GM19467 (cell line): ENCODE measurements around the gene SLC51B.
"Not testable (repeated sequence)": the region's sequence is repeated elsewhere in the genome, so short reads cannot be mapped to it uniquely, and the experiment has no call there.

Experiments used
- ATAC-seq: cut with Tn5 transposase; IDR thresholded peaks from one replicate; pipeline ENCODE4 v1.9.1; 2021; ENCODE audit warnings: mild to moderate bottlenecking, moderate library complexity; ENCODE audit not compliant: unreplicated experiment

Gene SLC51B

DNA sequence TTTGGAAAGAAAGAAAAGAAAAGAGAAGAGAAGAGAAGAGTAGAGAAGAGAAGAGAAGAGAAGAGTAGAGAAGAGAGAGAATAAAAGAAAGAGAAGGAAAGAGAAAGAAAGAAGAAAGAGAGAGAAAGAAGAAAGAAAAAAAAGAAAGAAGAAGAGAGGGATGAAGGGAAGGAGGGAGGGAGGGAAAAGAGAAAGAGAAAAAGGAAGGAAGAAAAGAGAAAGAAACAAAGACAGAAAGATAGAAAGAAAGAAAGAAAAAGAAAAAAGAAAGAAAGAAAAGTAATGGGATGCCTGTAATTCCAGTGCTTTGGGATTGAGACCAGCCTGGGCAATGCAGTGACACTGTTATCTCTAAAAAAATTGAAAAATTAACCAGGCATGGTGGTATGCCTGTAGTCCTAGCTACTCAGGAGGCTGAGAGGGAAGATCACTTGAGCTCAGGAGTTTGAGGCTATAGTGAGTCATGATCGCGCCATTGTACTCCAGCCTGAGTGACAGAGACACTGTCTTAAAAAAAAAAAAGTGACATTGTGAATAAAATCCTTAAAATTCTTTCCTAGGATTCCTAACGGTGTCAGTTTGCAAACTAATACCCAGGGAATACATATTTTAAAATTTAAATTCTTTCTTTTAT, 20.9 kb downstream of the SLC51B start:
- ATAC-seq, result no peak

DNA sequence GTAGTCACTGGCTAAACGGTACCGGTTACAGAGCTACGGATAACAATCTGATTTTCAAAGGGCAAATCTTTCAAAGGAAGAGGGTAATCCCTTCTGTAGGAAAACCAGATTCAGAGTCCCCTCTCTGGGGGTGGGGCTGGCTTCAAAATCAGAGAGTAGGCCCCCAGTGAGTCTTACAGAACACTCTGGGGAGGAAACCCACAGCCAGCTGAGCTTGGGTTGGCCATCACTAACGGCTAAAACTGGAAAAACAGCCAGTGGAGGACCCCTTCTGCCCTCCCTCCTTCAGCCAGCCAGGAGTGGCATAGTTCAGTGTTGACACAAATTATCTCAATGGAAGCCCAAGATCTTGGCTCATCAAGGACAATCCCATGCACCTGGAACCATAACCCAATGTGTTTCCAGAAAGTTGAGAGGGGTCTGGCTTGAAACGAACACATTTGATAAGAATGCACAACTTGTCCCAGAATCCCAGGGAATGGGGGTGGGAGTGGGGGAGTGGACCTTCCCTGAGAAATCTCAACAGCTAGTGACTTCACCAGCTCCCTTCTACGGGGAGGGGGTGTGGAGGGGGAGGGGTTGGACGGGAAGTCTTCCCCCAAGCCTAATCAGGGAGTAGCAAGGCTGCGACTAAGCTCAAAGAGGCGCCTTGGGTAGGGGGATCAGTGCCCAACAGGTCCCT, 21.6 kb downstream of the SLC51B start:
- no peak for ATAC-seq

DNA sequence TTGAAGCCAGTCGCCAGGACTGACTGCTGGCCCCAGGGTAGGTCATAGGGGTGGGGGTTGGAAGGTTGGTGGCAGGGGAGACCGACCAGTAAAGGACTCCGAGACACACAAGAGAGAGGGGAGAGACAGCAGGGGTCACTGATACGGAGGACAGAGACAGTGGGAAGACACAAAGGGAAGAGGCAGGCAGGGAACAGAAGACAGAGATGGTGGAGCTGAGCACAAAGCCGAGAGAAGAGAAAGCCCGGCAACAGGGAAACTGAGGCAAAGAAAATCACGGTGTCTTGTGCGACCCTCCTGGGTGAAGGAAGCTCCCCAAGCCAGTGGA, 22.1 kb downstream of the SLC51B start:
- no peak for ATAC-seq

DNA sequence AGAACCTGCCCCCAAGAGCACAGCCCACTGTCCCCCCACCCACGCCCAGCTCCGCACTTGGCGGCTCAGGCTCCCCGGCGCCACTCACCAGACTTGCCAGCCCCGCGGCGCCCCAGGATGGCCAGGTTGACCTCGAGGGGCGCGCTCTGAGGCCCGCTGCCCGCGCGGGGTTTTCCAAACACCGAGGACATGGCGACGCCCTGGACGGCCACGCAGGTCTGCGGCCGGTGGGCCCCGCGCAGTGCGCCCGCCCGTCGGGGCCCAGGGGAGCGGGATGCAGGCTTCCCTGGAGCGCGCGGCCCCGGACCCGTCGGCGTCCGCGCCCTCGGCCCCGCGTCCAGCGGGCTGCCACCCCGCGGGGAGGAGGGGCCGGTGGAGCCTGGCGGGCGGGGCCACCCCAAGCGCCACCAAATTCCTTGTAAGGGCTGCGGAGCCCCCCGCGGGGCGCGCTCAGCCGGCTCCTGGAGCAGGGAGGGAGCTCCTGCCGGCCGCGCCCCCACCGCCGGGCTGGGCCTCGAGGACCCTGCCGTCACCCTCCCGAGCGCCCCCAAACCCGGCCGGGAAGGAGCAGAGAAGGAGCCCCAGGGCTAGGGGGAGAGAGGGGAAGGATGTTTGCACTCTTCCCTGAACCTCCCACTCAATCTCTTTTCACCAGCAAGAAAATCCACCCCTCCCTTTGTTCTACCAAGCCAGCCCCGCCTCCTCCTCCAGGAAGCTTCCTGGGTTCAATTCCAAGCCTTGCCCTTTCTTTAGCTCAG, 22.6 kb downstream of the SLC51B start, which contains the start of gene RASL12:
RASL12 (minus strand) TSS at position 347 of the 758 bp plus-strand sequence; CDS start at position 191, 156 bp downstream.
- ATAC-seq, result no peak

DNA sequence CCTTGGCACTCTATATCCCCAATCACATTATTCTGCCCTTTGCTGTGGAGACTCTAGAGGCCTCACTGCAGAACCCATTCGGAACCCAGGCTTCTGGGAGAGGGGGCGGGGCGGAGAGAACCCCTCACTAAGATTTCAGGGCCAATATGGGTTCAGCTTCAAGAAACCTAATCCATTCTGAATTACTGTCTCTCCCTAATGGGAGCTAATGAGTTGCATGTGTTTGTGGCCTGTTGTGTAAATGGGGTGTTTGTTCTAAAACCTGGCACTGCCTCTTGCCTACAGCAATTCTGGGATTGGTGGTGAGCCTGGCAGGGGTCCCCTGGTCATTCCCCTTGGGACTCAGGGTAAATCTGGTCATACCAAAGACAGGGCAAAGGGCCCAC, 23.2 kb downstream of the SLC51B start:
- no peak for ATAC-seq

DNA sequence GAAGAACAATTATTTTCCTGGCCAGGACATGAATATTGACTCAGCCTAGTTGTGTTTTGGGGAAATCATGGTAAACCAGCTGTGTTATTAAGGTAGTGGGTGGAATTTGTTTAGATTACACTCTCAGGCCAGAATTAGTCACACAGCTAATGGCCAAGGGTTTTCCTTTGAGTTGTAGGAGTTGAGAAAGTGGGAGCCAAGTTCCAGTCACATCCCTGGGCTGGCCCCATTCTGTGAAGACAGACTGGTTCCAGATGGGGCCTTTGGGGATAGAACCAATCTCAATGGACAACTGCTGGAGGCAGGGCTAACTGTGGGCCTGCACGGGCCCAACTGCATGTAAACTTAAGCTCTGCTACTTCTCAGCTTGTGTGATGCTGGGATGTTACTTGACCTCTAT, 24.0 kb downstream of the SLC51B start:
- ATAC-seq, result no peak

DNA sequence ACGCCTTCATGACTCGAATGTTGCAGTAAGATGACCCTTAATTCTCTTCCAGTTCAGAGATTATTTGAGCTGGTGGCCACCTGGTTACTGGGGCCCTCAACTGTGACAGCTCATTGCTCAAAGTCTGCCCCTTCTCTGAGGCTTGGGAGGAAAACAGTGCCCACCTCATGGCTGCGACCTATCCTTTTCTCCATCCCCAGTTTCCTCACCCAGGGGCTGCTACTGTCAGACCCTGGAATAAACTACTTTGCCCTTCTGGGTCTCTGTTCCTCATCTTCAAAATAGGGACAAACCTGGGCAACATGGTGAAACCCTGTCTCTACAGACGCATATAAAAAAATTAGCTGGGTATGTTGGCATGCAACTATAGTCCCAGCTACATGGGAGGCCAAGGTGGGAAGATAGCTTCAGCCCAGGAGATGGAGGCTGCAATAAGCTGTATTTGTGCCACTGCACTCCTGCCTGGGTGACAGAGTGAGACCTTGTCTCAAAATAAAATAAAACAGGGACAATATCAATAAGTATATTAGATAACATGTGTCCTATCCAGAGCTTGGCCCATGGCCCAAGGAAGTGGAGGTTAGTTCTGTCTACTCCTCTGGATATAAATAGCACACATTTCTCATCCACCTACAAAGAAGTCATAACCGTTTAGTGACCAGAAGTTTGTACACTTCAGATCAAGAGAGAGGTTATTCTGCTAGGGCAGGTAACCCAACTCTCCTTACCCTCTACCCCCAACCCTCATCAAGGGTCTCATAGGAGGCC, 24.8 kb downstream of the SLC51B start:
- ATAC-seq, result no peak

DNA sequence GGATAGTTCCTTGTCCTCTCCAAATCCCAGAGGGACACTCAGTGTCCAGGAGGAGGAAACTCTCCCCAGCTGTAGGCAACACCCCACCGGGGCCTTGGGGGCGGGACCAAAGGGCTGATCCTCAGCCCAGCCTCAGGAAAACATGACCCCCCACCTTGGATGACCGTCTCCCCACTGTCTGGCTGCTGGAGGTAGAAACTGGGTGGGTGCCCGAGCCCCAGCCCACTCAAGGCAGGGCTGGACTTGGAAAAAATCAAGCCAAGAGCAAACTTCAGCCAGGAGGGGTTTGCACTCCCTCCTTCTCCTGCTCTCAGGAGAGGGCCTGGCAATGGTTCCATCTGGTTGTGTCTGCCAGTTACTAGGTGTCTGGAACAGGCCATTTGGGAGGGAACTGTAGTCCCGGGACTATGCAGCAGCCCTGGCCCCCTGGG, 26.2 kb downstream of the SLC51B start:
- ATAC-seq, result no peak

DNA sequence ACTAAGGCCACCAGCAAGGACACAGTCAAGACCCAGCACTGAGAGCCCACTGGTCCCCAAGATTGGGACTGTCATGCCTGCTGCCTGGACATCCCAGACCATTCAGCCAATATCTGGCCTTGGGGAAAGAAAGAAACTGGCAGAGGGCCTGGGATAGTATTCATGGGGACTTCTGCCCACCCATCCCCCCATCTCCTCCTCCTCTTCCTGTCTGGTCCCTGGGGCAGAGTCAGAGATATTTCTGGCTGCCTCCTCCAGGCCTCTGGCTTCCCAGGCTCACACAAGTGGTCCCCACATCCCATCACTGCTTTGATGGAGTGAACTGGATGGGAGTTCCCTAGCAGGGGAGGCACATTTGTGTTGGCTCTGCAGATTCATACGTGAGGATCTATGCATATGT, 26.8 kb downstream of the SLC51B start:
- ATAC-seq, result no peak

DNA sequence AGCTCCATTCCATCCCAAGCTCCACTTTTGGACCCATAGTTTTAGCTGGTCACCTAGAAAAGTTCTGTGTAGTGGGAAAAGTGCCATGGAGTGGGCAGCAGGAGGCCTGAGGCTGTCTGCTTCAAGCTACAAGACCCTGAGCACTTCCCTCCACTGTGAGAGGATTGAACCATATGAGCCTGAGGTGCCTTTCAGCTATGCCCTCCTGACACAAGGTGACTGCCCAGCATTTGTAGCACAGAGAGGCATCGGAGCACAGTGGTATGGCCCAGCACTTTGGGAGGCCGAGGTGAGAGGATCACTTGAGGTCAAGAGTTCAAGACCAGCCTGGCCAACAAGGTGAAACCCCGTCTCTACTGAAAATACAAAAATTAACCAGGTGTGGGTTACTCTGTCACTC, 27.4 kb downstream of the SLC51B start:
- ATAC-seq, result no peak

DNA sequence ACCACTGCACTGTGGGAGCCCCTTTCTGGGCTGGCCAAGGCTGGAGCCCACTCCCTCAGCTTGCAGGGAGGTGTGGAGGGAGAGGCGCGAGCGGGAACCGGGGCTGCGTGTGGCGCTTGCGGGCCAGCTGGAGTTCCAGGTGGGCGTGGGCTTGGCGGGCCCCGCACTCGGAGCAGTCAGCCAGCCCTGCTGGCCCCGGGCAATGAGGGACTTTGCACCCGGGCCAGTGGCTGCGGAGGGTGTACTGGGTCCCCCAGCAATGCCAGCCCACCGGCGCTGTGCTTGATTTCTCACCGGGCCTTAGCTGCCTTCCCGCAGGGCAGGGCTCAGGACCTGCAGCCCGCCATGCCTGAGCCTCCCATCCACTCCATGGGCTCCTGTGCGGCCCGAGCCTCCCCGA, 29.8 kb downstream of the SLC51B start:
- not testable (repeated sequence) for ATAC-seq

DNA sequence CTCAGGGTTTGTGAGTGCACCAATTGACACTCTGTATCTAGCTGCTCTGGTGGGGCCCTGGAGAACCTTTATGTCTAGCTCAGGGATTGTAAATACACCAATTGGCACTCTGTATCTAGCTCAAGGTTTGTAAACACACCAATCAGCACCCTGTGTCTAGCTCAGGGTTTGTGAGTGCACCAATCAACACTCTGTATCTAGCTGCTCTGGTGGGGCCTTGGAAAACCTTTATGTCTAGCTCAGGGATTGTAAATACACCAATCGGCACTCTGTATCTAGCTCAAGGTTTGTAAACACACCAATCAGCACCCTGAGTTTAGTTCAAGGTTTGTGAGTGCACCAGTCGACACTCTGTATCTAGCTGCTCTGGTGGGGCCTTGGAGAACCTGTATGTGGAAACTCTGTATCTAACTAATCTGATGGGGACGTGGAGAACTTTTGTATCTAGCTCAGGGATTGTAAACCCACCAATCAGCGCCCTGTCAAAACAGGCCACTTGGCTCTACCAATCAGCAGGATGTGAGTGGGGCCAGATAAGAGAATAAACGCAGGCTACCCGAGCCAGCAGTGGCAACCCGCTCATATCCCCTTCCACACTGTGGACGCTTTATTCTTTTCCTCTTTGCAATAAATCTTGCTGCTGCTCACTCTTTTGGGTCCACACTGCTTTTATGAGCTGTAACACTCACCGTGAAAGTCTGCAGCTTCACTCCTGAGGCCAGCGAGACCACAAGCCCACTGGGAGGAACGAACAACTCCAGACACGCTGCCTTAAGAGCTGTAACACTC, 30.6 kb downstream of the SLC51B start:
- not testable (repeated sequence) for ATAC-seq

DNA sequence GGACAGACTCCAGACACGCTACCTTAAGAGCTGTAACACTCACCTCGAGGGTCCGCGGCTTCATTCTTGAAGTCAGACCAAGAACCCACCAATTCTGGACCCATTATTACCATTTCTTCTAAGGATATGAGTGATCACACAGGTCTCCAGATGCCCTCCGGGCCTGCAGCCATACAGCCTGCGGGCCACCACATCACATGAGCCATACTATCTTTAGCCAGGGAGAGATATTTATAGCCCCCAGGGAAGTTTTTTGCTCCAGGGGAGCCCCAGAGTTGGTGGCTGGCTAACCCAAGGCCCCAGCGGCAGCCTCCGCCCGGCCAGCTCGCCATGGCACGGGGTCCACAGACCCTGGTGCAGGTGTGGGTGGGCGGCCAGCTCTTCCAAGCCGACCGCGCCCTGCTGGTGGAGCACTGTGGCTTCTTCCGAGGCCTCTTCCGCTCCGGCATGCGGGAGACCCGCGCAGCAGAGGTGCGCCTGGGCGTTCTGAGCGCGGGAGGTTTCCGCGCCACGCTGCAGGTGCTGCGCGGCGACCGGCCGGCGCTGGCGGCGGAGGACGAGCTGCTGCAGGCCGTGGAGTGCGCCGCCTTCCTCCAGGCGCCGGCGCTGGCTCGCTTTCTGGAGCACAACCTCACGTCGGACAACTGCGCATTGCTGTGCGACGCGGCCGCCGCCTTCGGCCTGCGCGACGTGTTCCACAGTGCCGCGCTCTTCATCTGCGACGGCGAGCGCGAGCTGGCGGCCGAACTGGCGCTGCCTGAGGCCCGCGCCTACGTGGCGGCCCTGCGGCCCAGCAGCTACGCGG, 31.5 kb downstream of the SLC51B start, which contains the start of gene KBTBD13:
KBTBD13 (plus strand) TSS at position 261 of the 805 bp plus-strand sequence; CDS start at position 331, 70 bp downstream.
- ATAC-seq, result no peak

DNA sequence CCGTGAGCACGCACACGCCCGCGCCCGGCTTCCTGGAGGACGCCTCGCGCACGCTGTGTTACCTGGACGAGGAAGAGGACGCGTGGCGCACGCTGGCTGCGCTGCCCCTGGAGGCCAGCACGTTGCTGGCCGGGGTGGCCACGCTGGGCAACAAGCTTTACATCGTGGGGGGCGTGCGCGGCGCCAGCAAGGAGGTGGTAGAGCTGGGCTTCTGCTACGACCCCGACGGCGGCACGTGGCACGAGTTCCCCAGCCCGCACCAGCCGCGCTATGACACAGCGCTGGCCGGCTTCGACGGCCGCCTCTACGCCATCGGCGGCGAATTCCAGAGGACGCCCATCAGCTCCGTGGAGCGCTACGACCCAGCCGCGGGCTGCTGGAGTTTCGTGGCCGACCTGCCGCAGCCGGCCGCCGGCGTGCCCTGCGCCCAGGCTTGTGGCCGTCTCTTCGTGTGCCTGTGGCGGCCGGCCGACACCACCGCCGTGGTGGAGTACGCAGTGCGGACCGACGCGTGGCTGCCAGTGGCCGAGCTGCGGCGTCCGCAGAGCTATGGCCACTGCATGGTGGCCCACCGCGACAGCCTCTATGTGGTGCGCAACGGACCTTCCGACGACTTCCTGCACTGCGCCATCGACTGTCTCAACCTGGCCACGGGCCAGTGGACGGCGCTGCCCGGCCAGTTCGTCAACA, 32.2 kb downstream of the SLC51B start:
- ATAC-seq, result no peak

DNA sequence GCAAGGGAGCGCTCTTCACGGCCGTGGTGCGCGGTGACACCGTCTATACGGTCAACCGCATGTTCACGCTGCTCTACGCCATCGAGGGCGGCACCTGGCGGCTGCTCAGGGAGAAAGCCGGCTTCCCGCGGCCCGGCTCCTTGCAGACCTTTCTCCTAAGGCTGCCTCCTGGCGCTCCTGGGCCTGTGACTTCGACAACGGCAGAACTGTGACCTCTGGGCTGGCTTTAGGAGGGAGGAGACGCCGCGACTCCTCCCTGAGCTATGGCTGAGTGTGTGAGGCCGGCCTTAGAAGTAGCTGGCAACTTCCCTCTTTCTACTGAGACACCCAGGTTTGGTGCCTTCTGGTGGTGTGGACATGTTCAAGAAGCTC, 32.8 kb downstream of the SLC51B start:
- ATAC-seq, result no peak

DNA sequence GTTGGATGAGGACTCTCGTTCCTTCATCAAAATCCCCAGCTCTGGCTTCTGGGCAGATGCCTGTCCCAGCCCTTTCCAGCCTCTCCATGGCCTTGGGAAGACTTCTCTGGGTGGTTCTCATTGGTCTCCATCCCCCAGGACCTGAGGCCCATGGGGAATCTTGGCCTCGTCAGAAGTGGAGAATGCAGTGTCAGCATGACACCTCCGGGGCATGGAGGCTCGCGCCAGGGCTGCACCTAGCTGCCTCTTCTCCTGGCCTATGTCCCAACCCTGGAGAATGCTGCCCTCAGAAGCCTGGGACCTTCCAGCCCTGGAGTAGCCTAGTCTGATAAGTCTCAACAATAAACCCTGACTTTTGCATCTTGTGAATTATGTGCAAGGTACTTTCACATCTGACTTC, 34.4 kb downstream of the SLC51B start:
- ATAC-seq, result no peak

DNA sequence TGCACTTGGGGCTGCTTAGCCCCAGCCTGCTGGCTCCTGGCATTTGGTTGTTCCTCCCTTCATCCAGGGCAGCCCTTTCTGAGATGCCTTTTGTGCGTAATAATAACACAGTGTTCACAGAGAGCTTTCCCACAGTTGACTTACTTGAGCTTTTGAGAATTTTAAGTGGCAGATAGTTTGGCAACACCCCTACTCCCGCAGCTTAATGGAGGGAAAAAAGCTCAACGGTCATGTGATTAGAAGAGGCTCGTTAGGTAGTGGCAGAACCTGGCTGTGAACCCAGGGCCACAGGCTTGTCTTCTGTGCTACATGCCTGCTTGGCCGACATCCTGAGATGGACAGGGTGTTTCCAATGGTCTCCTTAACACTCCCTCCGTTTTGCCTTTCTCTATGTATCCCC, 36.1 kb downstream of the SLC51B start:
- ATAC-seq, result no peak

DNA sequence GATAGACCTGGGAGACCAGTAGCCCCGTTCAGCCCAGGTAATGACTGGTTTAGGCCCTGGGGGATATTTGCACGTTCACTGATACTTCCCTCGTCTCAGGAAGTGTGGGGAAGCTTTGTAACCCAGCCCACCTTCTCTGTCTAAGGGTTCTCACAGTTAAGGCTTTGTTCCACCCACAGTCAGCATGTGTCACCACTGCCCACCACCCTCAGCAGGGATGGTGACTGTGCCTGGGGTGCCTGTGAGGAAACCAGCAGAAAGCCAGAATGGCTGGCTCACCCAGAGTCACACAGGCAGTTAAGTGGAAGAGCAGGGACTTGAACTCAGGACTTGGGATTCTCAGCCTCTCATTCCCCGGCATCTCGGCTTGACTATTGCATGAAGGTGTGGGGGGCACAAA, 36.6 kb downstream of the SLC51B start:
- ATAC-seq, result no peak

DNA sequence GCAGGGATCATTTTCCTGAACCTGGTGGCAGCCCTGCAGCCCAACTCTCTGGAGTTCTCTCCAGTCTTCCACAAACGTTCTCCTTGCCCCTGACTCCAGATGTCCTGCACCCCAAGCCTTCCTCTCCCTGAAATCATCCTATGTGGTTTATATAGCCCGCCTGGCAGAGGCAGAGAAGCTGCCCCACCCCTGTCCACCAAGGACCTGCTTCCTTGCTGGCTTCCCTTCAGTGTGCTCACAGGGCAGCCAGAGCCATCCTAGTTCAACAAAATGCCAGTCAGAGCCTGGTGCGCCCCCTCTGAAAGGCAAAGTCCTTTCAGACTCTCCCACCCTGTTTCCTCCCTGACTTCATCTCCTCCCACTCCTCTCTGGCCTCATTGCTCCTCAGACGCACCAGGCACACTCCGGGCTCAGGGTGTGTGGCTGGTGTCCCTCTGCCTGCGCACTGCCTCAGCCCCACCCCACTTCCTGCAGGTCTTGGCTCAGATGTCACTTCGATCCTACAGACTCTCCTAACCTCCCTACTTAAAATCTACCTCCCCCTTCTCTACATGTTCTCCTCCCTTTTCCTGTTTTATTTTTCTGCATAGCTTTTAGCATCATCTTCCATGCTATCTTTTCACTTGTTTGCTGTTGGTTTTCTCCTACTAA, 37.2 kb downstream of the SLC51B start:
- ATAC-seq, result no peak
